ENCODE data around the gene FKBP2.

The FKBP2 gene

DNA sequence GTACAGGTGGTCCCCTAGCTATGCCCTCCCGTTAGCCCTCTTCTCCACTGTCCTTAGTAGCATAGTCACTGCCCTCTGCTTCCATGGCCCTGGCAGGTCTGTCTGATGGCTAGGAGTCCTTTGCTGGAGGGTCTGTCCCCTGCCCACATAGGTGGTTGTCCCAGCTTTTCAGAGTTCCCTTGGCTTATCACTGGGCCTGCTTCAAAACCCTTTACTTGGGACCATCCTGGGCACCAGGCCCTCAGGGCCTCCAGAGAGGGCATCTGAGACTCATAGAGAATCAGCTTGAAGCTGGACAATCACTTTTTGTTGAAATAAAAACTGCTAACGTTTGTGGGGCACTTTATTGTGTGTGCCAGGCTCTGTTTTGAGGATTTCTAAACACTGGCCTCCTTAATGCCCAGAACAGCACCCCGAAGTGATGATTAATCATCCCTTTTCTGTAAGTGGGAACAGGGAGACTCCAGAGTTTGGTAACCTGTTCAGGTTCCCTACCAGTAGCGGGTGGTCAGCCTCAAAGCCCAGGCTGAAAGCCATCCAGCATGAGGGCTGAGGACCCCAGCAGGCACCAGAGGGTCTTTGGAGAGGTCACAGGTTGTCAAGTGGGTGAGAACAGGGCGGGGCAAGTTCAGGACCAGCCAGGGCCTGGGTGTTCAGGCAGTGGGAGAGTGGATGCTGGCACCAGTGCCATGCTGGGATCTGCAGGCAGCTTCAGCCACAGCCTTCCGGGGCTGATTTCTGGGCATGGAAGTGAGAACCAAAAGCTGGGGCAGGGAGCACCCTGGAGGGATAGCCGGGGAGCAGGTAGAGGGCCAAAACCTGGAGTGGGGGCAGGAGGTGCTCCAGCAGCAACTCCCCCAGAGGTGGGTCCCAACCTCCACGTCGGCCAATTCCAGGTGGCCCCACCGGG lies 49.7 kb downstream of the FKBP2 start:
- Histone ChIP-seq H3K4me3 (ENCODE audit: low read length) (no peak overlapping the region), H3K36me3 (ENCODE audit: control insufficient read depth, insufficient read depth, low read length) (no peaks in the 10 kb centered on the region), H3K4me1 (ENCODE audit: control insufficient read depth, insufficient read depth, low read length) (peaks cover 24% of the 10 kb centered on the region), H3K9me3 (ENCODE audit: control insufficient read depth, low read length) (no peaks in the 10 kb centered on the region), H3K27me3 (ENCODE audit: control insufficient read depth, insufficient read depth, low read length) (peaks cover 50% of the 10 kb centered on the region), H3K9ac (ENCODE audit: low read length) (no peak overlapping the region)

GRCh38 chr11:64291262-64291751 lies 50.4 kb downstream of the FKBP2 start, which contains the start of gene KCNK4:
Gene KCNK4 (plus strand): TSS chr11:64291302. CDS start chr11:64293019, 1,717 bp downstream.
- no peak within 1 kb of the TSS for H3K4me3 ChIP-seq (ENCODE audit: low read length)
- H3K4me1 ChIP-seq (ENCODE audit: control insufficient read depth, insufficient read depth, low read length) = peaks cover 20% of the 10 kb centered on the region
- H3K36me3 ChIP-seq (ENCODE audit: control insufficient read depth, insufficient read depth, low read length) = no peaks in the 10 kb centered on the region
- peaks cover 57% of the 10 kb centered on the region for H3K27me3 ChIP-seq (ENCODE audit: control insufficient read depth, insufficient read depth, low read length)
- H3K9ac ChIP-seq (ENCODE audit: low read length) = peak within 1 kb of the TSS; percentile 15
- no peaks in the 10 kb centered on the region for H3K9me3 ChIP-seq (ENCODE audit: control insufficient read depth, low read length)

DNA sequence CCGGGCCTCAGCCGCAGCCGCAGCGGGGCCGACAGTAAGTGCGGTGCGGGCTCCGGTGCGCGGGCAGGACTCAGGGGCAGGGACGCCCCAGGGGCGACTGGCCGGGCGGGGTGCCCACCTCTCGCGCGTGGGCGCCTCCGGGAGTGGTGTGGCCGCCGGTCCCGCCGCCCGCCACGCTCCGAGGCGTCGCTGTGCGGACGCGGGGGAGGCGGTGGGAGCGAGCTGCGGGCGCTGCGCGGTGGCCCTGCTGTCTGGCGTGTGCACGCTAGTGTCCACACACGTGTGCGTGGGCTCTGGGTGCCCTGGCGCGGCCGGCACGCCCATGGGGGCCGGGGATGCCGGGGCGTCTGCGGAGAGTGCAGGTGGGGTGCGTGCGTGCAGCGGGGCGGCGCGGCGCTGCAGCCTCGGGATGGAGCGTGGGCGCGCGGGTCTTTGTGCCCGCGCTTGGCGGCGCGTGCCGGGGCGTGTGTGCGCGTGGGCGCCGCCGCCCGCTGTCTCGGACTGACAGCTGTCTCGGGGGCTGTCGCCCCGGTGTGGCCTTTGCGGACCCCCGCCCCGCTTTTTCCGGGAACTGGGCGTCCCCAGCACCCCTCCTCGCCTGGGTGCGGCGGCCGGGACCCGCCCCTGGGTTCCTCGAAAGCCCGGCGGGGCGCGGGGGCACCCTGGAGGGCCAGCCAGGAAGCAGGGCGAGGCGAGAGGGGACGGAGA lies 51.0 kb downstream of the FKBP2 start:
- peaks cover 63% of the 10 kb centered on the region for H3K27me3 ChIP-seq (ENCODE audit: control insufficient read depth, insufficient read depth, low read length)
- no peaks in the 10 kb centered on the region for H3K36me3 ChIP-seq (ENCODE audit: control insufficient read depth, insufficient read depth, low read length)
- H3K9ac ChIP-seq (ENCODE audit: low read length) = peak overlapping the region; percentile 15
- H3K4me1 ChIP-seq (ENCODE audit: control insufficient read depth, insufficient read depth, low read length) = peaks cover 16% of the 10 kb centered on the region
- no peak overlapping the region for H3K4me3 ChIP-seq (ENCODE audit: low read length)
- H3K9me3 ChIP-seq (ENCODE audit: control insufficient read depth, low read length) = no peaks in the 10 kb centered on the region

- no peaks in the 10 kb centered on the region for H3K36me3 ChIP-seq (ENCODE audit: control insufficient read depth, insufficient read depth, low read length)
- peaks cover 70% of the 10 kb centered on the region for H3K27me3 ChIP-seq (ENCODE audit: control insufficient read depth, insufficient read depth, low read length)
- H3K9me3 ChIP-seq (ENCODE audit: control insufficient read depth, low read length) = no peaks in the 10 kb centered on the region
- peaks cover 16% of the 10 kb centered on the region for H3K4me1 ChIP-seq (ENCODE audit: control insufficient read depth, insufficient read depth, low read length)
- no peak overlapping the region for H3K4me3 ChIP-seq (ENCODE audit: low read length)
- no peak overlapping the region for H3K9ac ChIP-seq (ENCODE audit: low read length)
Observed at GRCh38 chr11:64292460-64293254, 51.8 kb downstream of the FKBP2 start.

Measured in mucosa of stomach (tissue), 1 donor.